ENCODE results near the gene DLK1. TPM values are rescaled to one million over a fixed set of nuclear protein-coding genes. Genes with fewer than 3 reads are reported as not detected.

DLK1 gene
- total and polyA plus RNA-seq, 2 of the 4 experiments (the other 2 are of a cell fraction) = under 0.01 to 0.07 TPM

- Histone ChIP-seq H3K4me1 (ENCODE audit: control insufficient read depth, insufficient read depth, low read length) (peaks cover 6% of the 10 kb centered on the region), H2BK15ac (ENCODE audit: low read depth, low read length) (0 out of 3 replicates have a peak overlapping the region, but pooled peaks have one; percentile 16), H4K20me1 (ENCODE audit: insufficient read depth, low read length) (no peaks in the 10 kb centered on the region), H3K18ac (ENCODE audit: low read depth, low read length) (peak overlapping the region; percentile 64; the same call in 1 of the 2 replicates), H3K4ac (ENCODE audit: low read depth, low read length) (peak overlapping the region; percentile 55), H2BK120ac (ENCODE audit: low read depth, low read length) (peak overlapping the region; percentile 78), H3K27me3 (ENCODE audit: control insufficient read depth, insufficient read depth, low read length) (peaks cover 17% of the 10 kb centered on the region), H3K27ac (ENCODE audit: insufficient read depth, low read length) (no peak overlapping the region), H3K14ac (replicated peaks; ENCODE audit: low read depth, low read length) (peak overlapping the region; percentile 83), H2AK9ac (replicated peaks; ENCODE audit: low read depth, low read length, poor library complexity) (no peak overlapping the region), H2AK5ac (ENCODE audit: low read depth, low read length) (peak overlapping the region; percentile 80), H4K91ac (ENCODE audit: insufficient read depth, low read depth, low read length) (peak overlapping the region; percentile 25; the same call in 1 of the 2 replicates), H2BK5ac (ENCODE audit: low read depth, low read length, poor library complexity, severe bottlenecking) (no peak overlapping the region), H3K56ac (ENCODE audit: extremely low read depth, insufficient read depth, low read length) (no peak overlapping the region), H3K23ac (ENCODE audit: low read depth, low read length) (peak overlapping the region; percentile 48; the same call in 1 of the 2 replicates), H4K5ac (ENCODE audit: low read depth, low read length) (no peak overlapping the region), H2AFZ (replicated peaks; ENCODE audit: low read length, poor library complexity) (no peak overlapping the region), H3K36me3 (ENCODE audit: control insufficient read depth, insufficient read depth, low read length) (no peaks in the 10 kb centered on the region), H3K9me3 (ENCODE audit: control insufficient read depth, insufficient read depth, low read length) (no peaks in the 10 kb centered on the region), H4K8ac (ENCODE audit: low read depth in 2 of 2, low read length in 2 of 2) (no peak overlapping the region; a peak in 1 of 4 replicates), H3K4me3 (ENCODE audit: insufficient read depth, low read depth, low read length) (no peak overlapping the region), H3K9ac (ENCODE audit: low read depth, low read length) (no peak overlapping the region), H3K9me1 (ENCODE audit: insufficient read depth, low read length) (peaks cover 3% of the 10 kb centered on the region; the same call in 1 of the 2 replicates), H3K79me1 (ENCODE audit: low read depth in 1 of 2, low read length in 2 of 2) (no peaks in the 10 kb centered on the region), H2BK20ac (ENCODE audit: low read depth, low read length) (peak overlapping the region; percentile 72; the same call in 1 of the 2 replicates), H3K4me2 (ENCODE audit: low read depth, low read length) (no peak overlapping the region)
- intact Hi-C loops (cut with micrococcal nuclease) = no loop called here
- no TSS peak for BruUV-seq (replicated peaks)
- POLR2A ChIA-PET (ENCODE audit: unreplicated experiment) = no interaction called here
- 100% methylated on average over 3 of the region's 8 CpGs; no CpG with 5 or more reads in 1 of the 2 experiments for WGBS, 2 experiments (ENCODE audit: extremely low coverage in 2 of 2, insufficient read length in 1 of 2)
- CTCF ChIA-PET = interaction anchor here (0.5 kb wide), 1 partner anchor 885 kb away, joined by 3 read pairs; no protein-coding TSS in a partner anchor
- no peak for ATAC-seq (ENCODE audit: low read depth)
- in situ Hi-C loops (cut with MboI; ENCODE audit: low sequenced_read_pairs) = no loop called here
- dilution Hi-C loops (cut with HindIII; ENCODE audit: low sequenced_read_pairs, unreplicated experiment) = no loop called here
- TF ChIP-seq NFE2L2 (IDR thresholded peaks at IDR 0.05; ENCODE audit: low read depth, low read length) = no peak
- TF ChIP-seq RCOR1 (IDR thresholded peaks at IDR 0.05; ENCODE audit: insufficient replicate concordance, low read length) = no peak
- TF ChIP-seq CHD1 (IDR thresholded peaks at IDR 0.05; ENCODE audit: low read depth, low read length) = no peak
- no peak for TF ChIP-seq BHLHE40 (IDR thresholded peaks at IDR 0.05; ENCODE audit: low read depth, low read length)
- TF ChIP-seq CEBPB (IDR thresholded peaks at IDR 0.05; ENCODE audit: low read depth, low read length) = no peak
- no peak for TF ChIP-seq MAZ (IDR thresholded peaks at IDR 0.05; ENCODE audit: borderline replicate concordance, low read depth, low read length)
- TF ChIP-seq CTCF (conservative IDR thresholded peaks at IDR 0.05; ENCODE audit: low read depth, low read length) = no peak
- no peak for TF ChIP-seq SMC3 (IDR thresholded peaks at IDR 0.05; ENCODE audit: low read depth, low read length)
- no peak for TF ChIP-seq RAD21 (IDR thresholded peaks at IDR 0.05; ENCODE audit: low read length)
- TF ChIP-seq MXI1 (IDR thresholded peaks at IDR 0.05; ENCODE audit: borderline replicate concordance, low read depth, low read length) = no peak
- TF ChIP-seq POLR2A (IDR thresholded peaks at IDR 0.05; ENCODE audit: low read depth, low read length) = no peak
- DNase-seq = no peak
These were observed 36.2 kb downstream of the DLK1 start for GRCh38 chr14:100762901-100763300.
